GM15510 (cell line): ENCODE measurements around the gene PCSK1N.

Source experiments
- POLR2A ChIP-seq: IDR thresholded peaks from 3 replicates; pipeline ENCODE4 v1.6.1; 2011; ENCODE audit warnings: borderline replicate concordance; ENCODE audit not compliant: insufficient read length; ENCODE audit errors: extremely low read depth

Gene PCSK1N

DNA sequence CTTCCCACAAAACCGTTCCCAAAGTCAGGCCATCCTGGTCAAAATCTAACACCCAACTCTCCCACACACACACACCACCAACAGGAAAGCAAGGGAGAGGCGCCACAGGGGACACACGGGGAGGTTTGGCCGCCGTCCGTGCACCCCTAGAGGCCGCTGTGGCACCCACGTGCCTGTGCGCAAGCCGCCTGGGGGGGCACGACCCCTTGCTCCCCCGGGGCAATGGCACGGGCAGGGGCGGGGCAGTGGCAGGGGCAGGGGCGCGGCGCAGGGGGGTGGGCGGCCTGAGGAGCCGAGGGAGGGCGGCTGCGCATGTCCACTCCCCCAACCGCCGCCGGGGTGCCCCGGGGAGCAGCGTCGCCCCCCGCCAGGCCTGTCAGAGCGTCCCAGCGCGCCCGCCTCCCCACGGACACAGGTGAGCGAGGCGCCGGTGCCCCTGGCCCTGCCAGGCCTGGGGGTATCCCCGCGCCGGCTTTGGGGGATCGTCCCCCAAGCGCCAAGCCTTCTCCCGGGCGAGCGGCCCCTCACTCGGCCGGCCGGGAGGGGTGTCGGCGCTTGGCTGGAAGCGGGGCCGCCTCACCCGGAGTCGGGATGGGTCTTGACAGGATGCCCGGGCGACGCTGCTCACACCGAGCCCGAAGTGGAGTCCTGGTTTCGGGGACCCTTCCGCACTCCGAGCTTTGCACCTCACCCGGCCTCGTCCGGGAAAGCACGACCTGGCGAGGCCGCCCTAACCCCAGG is 9.1 kb downstream of the PCSK1N start, which contains the start of gene ERAS:
Gene ERAS, plus strand, starts transcription at position 379 of the 741 bp plus-strand sequence. CDS start 2,611 bp downstream, outside the sequence.
- no peak for TF ChIP-seq POLR2A

DNA sequence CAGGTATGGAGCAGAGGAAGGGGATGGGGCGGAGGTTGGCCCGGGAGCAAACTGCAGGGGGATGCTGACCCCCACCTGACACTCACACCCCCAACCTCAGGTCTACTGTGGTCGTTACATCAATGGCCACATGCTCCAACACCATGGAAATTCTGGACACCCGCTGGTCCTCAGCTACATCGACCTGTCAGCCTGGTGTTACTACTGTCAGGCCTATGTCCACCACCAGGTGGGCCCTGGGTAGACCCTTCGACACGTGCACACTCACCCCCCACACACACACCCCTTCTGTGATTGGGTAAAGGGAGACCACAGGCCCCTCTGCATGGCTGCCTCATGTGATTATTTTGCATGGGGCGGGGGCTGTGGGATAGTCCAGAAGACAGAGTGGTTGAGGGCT is 11.3 kb downstream of the PCSK1N start:
- TF ChIP-seq POLR2A = no peak

DNA sequence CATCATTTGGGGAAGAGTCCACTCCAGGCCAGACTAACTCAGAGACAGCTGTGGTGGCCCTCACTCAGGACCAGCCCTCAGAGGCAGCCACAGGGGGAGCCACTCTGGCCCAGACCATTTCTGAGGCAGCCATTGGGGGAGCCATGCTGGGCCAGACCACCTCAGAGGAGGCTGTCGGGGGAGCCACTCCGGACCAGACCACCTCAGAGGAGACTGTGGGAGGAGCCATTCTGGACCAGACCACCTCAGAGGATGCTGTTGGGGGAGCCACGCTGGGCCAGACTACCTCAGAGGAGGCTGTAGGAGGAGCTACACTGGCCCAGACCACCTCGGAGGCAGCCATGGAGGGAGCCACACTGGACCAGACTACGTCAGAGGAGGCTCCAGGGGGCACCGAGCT is 12.4 kb downstream of the PCSK1N start:
- TF ChIP-seq POLR2A = no peak

DNA sequence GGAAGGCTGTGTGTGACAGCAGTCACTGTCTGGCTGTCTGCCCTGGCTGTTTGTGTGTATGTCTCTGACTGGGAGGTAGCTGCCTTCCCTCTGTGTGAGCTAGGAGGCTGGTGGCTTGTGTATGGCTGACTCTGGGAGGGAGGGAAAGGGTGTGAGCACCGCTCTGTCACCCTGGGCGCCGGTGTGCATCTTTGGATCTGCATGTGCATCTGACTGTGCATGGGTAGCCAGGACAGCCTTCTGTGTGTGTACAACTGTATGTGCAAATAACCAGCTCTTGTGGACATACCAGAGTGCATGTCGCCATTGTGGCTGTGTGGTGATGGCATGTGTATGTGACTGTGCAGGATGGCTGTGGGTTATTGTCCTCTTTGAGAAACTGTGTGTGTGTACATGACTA is 16.5 kb downstream of the PCSK1N start:
- TF ChIP-seq POLR2A = no peak

DNA sequence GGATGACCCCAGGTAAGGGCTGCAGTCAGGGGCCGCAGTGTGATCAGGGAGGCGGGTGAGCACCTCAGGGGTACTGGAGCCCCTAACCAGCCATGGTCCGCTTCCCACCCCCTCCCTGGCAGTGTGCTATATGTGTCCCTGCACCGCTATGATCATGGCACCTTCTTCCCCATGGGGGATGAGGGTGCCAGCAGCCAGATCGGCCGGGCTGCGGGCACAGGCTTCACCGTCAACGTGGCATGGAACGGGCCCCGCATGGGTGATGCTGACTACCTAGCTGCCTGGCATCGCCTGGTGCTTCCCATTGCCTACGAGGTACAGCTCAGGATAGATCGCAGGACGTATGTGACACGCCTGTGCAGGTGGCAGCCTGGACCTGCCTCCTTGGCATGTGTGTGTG is 17.3 kb downstream of the PCSK1N start:
- no peak for TF ChIP-seq POLR2A

DNA sequence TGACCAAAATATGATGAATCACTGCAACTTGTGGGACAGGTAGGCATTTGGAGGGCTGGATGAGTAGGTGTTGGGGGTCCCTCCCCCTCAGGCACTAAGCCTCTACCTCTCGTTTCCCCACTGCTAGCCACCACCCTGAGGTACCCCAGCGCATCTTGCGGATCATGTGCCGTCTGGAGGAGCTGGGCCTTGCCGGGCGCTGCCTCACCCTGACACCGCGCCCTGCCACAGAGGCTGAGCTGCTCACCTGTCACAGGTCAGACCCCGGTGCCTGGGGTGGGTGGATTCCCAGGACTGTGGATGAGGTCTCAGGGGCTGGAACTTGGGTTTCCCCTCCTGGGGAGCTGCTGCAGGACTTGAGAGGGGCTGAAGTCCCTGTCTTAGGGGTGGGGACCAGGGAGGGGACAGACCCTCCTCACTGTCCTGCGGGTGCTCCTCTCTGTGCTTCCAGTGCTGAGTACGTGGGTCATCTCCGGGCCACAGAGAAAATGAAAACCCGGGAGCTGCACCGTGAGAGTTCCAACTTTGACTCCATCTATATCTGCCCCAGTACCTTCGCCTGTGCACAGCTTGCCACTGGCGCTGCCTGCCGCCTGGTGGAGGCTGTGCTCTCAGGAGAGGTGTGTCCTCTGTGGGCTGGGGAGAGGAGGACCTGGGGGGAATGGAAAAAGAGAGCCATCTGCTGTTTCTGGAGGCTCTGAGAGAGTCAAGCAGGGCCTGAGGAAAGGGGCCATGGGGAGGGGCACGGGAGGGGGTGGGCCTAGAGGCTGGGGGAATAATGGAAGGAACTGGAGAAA is 19.2 kb downstream of the PCSK1N start:
- no peak for TF ChIP-seq POLR2A

DNA sequence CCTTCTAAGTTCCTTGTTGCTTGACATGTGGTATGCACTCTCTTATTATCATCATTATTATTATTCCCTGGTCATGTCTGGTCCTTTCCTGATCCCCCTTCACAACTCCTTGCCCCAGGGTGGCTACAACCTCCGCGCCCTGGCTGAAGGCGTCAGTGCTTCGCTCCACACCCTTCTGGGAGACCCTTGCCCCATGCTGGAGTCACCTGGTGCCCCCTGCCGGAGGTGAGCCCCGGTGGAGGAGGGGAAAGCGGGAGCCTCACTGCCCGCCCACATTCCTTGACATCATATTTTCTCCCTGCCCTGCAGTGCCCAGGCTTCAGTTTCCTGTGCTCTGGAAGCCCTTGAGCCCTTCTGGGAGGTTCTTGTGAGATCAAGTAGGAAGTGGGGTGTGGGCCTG is 20.1 kb downstream of the PCSK1N start:
- no peak for TF ChIP-seq POLR2A

DNA sequence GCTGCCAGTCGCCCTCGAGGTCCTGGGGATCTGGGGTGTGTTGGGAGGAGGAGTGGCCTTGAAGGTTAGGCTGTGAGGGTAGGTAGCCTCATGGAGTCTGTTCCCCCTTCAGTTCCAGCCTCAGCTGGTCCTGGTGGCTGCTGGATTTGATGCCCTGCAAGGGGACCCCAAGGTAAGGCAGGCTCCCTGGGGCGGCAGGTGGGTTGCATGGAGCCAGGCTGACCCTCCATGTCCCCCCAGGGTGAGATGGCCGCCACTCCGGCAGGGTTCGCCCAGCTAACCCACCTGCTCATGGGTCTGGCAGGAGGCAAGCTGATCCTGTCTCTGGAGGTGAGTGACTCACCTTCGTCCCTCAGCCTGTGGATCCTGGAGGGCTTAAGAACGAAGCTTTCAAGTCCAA is 20.7 kb downstream of the PCSK1N start:
- TF ChIP-seq POLR2A = no peak

DNA sequence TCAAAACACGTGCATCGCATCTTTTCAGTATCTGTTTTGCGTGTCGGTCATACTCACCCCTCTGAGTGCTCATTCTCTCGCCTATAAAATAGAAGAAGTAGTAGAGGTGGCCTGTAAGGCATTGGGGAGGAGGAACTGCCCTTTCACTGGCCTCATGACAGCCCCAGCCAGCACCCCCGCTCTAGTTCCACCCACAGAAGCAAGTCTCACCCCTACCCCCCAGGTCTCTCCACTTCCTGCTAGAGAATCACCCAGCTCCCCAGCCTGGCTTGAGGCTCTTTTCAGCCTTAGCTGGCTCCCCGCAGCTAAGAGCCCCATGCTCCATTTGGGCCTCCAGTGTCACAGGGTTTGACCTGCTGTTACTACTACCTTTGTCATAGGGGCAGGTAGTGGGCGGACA is 21.8 kb downstream of the PCSK1N start:
- no peak for TF ChIP-seq POLR2A

DNA sequence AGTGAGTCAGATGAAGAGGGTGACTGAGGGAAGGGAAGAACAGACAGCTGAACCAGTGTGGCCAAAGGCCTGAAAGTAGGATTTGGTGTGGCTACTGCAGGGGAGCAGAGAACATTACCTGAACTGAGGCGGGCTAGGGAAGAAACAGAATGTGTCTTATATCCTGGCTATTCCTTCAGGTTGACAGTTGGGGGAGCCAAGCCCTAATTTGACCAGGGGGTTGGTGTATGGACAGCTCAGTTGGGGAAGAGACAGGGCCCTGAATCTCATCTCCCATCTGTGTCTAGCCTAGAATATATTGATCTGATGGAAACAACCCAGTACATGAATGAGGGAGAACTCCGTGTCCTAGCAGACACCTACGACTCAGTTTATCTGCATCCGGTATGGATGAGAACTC is 29.3 kb downstream of the PCSK1N start:
- TF ChIP-seq POLR2A = no peak

DNA sequence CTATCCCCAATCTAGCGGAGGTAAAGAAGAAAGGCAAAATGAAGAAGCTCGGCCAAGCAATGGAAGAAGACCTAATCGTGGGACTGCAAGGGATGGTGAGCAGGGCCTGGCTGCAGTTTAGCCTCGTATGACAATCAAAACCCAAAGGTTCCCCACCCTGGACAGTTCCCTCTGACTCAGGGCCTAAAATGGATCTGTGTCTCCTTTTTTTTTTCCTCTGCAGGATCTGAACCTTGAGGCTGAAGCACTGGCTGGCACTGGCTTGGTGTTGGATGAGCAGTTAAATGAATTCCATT is 32.6 kb downstream of the PCSK1N start:
- no peak for TF ChIP-seq POLR2A

DNA sequence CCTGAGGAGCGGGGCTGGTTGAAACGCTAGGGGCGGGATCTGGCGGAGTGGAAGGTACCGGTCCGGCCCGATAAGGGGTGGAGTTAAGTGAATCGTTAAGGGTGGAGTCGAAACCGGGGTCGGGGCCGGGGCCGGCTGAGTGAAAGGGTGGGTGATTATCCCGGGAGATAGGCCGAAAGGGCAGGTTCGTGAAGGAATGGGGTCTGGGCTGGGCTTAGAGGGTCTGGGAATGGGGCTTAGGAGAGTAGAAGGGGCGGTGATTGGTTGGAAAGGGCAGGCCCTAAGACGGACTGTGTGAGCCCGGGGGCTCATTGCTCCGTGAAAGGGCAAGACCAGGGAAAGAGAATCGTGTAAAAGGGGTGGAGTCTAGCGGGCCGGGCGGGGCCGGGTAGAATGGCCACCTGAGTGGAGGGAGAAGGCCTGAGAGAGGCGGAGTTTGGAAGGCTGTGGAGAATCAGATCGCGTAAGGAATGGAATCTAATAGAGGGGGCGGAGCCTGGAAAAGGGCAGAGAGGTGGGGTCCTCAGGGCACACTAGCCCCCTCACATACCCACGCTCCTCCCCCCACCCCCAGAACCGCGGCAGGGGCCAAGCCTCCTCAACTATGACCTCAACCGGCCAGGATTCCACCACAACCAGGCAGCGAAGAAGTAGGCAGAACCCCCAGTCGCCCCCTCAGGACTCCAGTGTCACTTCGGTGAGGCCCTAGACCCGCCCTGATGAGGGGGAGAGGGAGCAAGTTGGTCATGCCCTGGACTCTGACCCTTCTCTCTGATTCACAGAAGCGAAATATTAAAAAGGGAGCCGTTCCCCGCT is 33.1 kb downstream of the PCSK1N start:
- peak; percentile 52 for TF ChIP-seq POLR2A

DNA sequence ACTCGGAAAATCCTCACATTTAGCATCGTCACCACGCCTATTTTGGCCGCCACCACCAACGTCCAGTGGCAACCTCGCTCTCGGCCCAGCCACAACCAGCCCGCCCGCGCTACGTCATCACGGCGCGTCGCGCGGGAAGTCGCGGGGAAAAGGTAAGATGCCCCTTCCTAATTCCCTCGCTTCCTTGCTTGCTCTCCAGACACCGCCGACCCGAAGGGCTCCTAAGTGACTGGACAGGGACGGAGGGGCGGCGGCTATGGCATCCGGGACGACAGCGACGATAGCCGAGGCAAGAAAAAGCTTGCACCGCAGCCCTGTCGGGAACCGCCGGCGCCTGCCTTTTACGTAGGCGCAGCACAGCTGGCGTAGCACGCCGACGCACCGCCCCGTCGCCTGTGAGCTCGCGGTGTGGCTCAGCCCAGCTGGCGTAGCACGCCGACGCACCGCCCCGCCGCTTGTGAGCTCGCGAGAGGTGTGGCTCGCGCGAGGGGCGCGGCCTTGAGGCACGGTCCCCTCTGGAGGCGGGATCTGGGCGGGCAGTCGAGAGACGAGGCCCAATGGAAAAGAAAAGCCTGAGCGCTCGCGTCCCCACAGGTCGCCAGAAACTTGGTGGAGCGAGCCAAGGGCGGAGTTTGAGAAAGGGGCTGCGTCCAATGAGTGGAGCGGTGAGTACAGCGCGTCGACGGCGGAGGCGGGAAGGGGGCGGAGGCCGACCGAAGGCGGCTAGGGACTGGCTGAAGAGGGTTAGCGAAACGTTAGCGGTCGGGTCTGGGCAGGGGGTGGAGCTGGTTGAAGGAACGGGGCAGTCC is 33.9 kb downstream of the PCSK1N start, which contains the start of gene HDAC6:
Gene HDAC6, plus strand, starts transcription at position 788 of the 809 bp plus-strand sequence. CDS start 626 bp downstream, outside the sequence.
- peak; percentile 42 for TF ChIP-seq POLR2A

DNA sequence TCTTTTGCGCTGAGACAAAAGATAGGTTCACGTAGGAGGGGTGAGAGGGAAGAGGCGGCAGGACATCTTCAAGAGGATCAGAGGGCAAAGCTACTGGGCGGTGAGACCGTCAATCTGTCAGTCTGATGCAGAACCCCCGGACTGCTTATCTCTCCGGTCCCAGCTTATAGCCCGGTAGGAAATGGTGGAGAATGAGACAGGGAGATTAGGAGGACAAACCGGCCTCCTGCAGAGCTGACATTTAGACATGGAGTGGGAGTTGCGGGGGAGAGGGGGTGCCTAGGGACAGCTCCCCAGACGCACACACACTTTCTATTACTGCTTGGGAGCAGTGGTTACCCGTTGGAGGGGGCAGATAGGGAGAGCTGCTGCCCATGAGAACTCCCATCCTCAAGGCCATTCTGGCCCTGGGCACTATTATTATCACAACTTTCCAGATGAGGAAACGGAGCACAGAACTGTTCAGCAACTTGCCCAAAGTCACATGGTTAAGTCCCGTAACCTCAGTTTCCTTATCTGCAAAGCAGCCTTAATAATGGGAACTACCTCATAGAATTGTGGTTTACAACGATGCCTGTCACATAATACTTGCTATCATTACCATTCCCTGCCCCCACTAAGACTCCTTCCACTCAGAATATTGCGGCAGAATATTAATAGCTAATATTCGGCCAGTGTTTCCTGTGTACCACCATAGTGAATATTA is 34.7 kb downstream of the PCSK1N start:
- TF ChIP-seq POLR2A = no peak
